ENCODE results near the gene HTRA2. TPM values are rescaled to one million over a fixed set of nuclear protein-coding genes. Genes with fewer than 3 reads are reported as not detected.

Gene HTRA2
- total RNA-seq, 1 donor from 2014 or later: 67.7 TPM

DNA sequence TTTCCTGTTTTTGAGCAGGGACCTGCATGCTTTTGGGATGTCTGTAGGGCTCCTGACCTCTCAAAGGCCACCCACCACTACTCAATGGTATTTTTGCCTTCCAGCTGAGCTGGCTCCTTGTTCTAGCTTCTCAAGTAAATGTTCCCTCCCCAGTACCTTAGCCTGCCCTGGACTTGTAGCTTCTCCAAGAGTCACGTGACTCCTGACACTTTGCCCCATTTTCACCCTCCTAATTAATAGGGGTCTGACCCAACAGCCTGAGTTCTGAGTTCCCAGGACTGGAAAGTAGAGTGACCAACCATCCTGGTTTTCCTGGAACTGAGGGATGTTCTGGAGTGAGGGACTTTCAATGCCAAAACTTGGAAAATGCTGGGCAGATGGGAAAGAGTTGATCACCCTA, 34.3 kb upstream of the HTRA2 start:
- FAIRE-seq (no peak), DNase-seq (ENCODE audit: low read depth) (no peak)
- TF ChIP-seq, protein P1, sequence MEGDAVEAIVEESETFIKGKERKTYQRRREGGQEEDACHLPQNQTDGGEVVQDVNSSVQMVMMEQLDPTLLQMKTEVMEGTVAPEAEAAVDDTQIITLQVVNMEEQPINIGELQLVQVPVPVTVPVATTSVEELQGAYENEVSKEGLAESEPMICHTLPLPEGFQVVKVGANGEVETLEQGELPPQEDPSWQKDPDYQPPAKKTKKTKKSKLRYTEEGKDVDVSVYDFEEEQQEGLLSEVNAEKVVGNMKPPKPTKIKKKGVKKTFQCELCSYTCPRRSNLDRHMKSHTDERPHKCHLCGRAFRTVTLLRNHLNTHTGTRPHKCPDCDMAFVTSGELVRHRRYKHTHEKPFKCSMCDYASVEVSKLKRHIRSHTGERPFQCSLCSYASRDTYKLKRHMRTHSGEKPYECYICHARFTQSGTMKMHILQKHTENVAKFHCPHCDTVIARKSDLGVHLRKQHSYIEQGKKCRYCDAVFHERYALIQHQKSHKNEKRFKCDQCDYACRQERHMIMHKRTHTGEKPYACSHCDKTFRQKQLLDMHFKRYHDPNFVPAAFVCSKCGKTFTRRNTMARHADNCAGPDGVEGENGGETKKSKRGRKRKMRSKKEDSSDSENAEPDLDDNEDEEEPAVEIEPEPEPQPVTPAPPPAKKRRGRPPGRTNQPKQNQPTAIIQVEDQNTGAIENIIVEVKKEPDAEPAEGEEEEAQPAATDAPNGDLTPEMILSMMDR (IDR thresholded peaks at IDR 0.05; ENCODE audit: insufficient read depth, low read length, severe bottlenecking): no peak
- H3K4me3 ChIP-seq (ENCODE audit: low read depth, low read length): no peak overlapping the region
- H3K27me3 ChIP-seq (ENCODE audit: control insufficient read depth, insufficient read depth, low read length): peaks cover 9% of the 10 kb centered on the region
- H3K36me3 ChIP-seq (ENCODE audit: control insufficient read depth, insufficient read depth, low read length): peaks cover 14% of the 10 kb centered on the region

DNA sequence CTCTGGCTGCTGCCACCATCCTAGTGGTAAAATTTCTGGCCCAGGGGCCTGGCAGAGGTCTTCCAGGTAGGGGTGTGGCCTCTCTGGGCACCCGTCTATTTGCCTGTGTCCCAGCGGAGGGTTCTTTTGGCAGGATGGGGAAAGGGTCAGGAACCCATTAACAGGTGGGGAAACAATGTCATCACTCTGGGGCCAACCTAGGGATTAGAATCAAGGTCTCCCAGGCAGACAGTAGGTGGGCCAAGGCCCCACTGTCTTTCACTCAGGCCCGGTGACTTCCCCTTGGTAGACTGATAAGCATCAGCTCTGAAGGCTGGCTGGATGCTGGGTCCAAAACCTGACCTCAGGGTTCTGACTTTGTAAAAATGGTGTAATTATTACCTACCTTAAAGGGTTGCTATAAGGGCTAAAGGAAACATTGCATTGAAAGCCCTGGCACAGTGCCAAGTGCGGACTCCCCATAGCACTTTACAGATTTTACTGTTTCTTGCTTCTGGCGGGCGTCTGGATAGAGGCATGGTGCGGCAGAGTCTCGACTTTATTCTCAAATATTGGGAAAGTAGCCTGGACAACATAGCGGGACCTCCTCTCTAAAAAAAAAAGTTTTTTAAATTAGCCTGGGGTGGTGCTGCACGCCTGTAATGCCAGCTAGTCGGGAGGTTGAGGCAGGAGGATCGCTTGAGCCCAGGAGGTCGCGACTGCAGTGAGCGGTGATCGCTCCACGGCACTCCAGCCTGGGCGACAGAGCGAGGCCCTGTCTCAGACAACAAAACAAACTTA, 32.5 kb upstream of the HTRA2 start:
- TF ChIP-seq, protein P1 (IDR thresholded peaks at IDR 0.05; ENCODE audit: insufficient read depth, low read length, severe bottlenecking): no peak
- FAIRE-seq (no peak), DNase-seq (ENCODE audit: low read depth) (no peak)
- no peak overlapping the region for H3K4me3 ChIP-seq (ENCODE audit: low read depth, low read length)
- peaks cover 1% of the 10 kb centered on the region for H3K36me3 ChIP-seq (ENCODE audit: control insufficient read depth, insufficient read depth, low read length)
- peaks cover 9% of the 10 kb centered on the region for H3K27me3 ChIP-seq (ENCODE audit: control insufficient read depth, insufficient read depth, low read length)

DNA sequence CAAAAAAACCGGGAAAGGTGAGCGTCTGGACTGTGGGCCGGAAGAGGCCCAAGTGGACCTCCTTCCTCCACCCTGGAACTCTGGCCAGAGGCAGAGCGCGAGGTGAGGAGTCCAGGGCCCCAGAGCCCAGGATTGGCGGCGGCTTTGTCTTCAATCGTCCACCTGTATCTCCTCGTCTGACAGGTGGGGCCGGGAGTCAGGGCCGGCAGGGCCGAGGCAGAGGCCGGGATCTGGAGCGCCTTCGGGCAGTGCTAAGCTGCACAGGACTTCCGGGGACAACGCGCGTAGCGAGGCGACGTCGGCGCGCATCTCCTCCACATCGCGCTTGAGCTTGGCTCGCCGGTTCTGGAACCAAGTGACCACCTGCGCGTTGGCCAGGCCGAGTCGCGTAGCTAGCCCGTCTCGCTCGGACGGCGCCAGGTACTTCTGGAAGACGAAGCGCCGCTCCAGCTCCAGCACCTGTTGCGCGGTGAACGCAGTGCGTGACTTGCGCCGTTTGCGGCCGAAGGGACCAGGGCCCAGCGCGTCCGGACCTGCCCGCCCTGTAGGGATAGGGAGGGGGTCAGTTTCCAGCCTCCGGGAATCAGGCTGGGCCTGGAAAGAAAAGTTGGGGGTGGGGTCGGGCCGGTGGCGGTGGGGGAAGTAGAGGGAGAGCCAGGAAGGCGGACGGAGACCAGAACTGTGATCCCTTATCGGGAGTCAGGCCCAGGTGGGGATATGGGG, 31.8 kb upstream of the HTRA2 start:
- Histone ChIP-seq H3K27me3 (ENCODE audit: control insufficient read depth, insufficient read depth, low read length) (peaks cover 9% of the 10 kb centered on the region), H3K4me3 (ENCODE audit: low read depth, low read length) (peak overlapping the region; percentile 33), H3K36me3 (ENCODE audit: control insufficient read depth, insufficient read depth, low read length) (peaks cover 1% of the 10 kb centered on the region)
- TF ChIP-seq, protein P1 (IDR thresholded peaks at IDR 0.05; ENCODE audit: insufficient read depth, low read length, severe bottlenecking): no peak
- DNase-seq (ENCODE audit: low read depth) (no peak), FAIRE-seq (no peak)

DNA sequence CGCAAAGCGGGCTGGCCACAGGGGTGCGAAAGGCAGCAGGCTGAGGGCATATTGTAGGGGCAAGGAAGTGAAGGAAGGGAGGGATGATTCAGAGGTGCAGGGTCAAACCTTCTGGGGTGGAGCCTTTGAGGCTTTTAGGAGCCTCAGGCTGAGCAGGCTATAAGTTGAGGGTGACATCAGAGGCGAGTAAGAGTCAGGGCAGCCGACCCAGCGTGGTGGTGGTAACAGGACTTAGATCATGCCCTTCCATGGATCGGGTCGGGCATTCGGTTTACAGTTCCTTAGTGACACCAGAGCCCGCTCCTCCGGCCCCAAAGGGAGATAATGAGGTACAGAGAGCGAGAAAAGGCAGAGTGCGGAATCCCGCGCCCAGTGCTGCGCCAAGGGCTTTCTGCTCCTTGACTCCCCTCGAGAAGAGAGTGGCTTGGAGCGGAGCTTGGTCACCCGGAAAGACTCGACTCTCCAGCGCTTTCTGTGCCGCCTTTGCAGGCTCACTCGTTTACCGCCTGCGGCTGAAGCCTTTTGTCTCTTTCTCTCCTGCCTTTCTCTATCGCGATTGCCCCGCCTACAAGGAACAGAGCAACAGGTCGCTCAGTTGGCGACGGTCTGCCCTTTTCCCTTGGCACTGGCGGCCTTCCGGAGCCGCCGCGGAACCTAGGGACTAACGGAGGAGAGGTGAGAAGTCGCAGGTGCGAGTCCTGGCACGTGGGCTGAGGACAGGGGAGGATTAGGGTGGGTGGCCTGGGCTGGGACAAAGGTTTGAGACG, 31.1 kb upstream of the HTRA2 start:
- peak; percentile 55 for DNase-seq (ENCODE audit: low read depth)
- Histone ChIP-seq H3K27me3 (ENCODE audit: control insufficient read depth, insufficient read depth, low read length) (peaks cover 9% of the 10 kb centered on the region), H3K36me3 (ENCODE audit: control insufficient read depth, insufficient read depth, low read length) (peaks cover 1% of the 10 kb centered on the region), H3K4me3 (ENCODE audit: low read depth, low read length) (peak overlapping the region; percentile 33)
- TF ChIP-seq, protein P1 (IDR thresholded peaks at IDR 0.05; ENCODE audit: insufficient read depth, low read length, severe bottlenecking): no peak
- FAIRE-seq: no peak

DNA sequence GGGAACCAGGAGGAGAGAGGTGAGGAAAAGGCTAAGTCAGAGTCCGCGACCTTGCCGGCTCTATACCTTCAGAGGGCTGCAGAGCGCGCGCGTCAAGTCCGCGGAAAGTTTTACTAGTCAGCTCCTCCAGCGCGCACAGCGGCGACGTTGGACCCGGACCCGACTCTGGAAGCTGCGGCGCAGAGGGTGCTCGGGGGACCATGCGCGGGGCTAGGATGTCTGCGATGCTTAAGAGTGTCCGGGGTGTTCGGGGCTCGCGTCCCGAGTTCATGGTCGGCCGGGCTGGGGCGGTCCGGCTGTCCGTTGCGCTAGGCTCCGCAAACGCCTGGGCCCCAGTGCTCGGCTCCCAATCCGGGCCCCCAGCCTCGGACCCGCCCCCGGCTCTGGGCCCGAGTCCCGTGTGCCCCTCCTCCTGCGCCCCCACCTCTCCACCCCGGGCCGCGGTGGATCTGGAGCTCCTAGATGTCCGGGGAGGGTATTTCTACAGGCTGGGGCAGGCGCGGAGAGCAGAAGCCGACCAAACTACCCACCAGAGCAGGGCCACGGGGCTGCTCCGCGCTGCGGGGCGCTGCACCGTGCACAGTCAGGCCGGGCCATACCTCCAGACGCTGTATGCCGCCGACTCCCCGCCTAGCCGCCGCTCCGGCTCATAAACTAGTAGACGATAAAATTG, 30.3 kb upstream of the HTRA2 start, which contains the start of gene LBX2:
TSS of gene LBX2 (minus strand) at position 337 of the 673 bp plus-strand sequence. CDS start at position 271, 66 bp downstream.
- no peaks in the 10 kb centered on the region for H3K36me3 ChIP-seq (ENCODE audit: control insufficient read depth, insufficient read depth, low read length)
- H3K27me3 ChIP-seq (ENCODE audit: control insufficient read depth, insufficient read depth, low read length): peaks cover 9% of the 10 kb centered on the region
- peak within 1 kb of the TSS; percentile 33 for H3K4me3 ChIP-seq (ENCODE audit: low read depth, low read length)
- DNase-seq (ENCODE audit: low read depth): no peak
- FAIRE-seq: no peak
- TF ChIP-seq, protein P1 (IDR thresholded peaks at IDR 0.05; ENCODE audit: insufficient read depth, low read length, severe bottlenecking): no peak

Data from bronchial epithelial cell (primary cell).